Osteoblast (primary cell): Measurements from ENCODE around the gene TNFAIP8. TPM values are rescaled to one million over a fixed set of nuclear protein-coding genes. Genes with fewer than 3 reads are reported as not detected.

ENCODE experiments used
- DNase-seq: peaks from one replicate; pipeline ENCODE4 v3.0.0; 2011; ENCODE audit warnings: low spot score, mixed read lengths; ENCODE audit not compliant: insufficient read length; ENCODE audit errors: missing footprints
- H2AFZ ChIP-seq: 2 replicates; pipeline ENCODE4 v1.6.0; 2011; ENCODE audit warnings: mild to moderate bottlenecking, low read length
- H3K27ac ChIP-seq: 2 replicates; pipeline ENCODE4 v1.5.1; 2011; ENCODE audit warnings: mild to moderate bottlenecking, low read depth, low read length, moderate library complexity
- H3K27me3 ChIP-seq: 2 replicates; pipeline ENCODE4 v1.6.0; 2012; ENCODE audit warnings: mild to moderate bottlenecking, control low read depth, inconsistent platforms, low read length, moderate library complexity; ENCODE audit not compliant: insufficient read depth
- H3K36me3 ChIP-seq: 2 replicates; pipeline ENCODE4 v1.5.1; 2011; ENCODE audit warnings: mild to moderate bottlenecking, low read length, control low read depth, moderate library complexity; ENCODE audit not compliant: insufficient read depth
- H3K4me1 ChIP-seq: 2 replicates; pipeline ENCODE4 v1.5.1; 2011; ENCODE audit warnings: mild to moderate bottlenecking, low read length, control low read depth, moderate library complexity; ENCODE audit not compliant: insufficient read depth
- H3K4me2 ChIP-seq: 2 replicates; pipeline ENCODE4 v1.6.0; 2011; ENCODE audit warnings: mild to moderate bottlenecking, low read length; ENCODE audit not compliant: insufficient read depth
- H3K4me3 ChIP-seq: fragments of 200-600 bp; sonication (generic); 3 replicates; pipeline ENCODE4 v1.5.1; 2012; ENCODE audit warnings: mild to moderate bottlenecking, low read length, inconsistent platforms; ENCODE audit not compliant: insufficient read depth
- H3K79me2 ChIP-seq: 2 replicates; pipeline ENCODE4 v1.6.0; 2012; ENCODE audit warnings: mild to moderate bottlenecking, low read length, control low read depth, inconsistent platforms; ENCODE audit not compliant: insufficient read depth
- H3K9me3 ChIP-seq: 2 replicates; pipeline ENCODE4 v1.5.1; 2011; ENCODE audit warnings: low read depth, low read length, control low read depth
- H4K20me1 ChIP-seq: 2 replicates; pipeline ENCODE4 v1.6.0; 2012; ENCODE audit warnings: mild to moderate bottlenecking, low read length, control low read depth; ENCODE audit not compliant: insufficient read depth
- total RNA-seq: library from RNA; depleted of rRNA; stranded (reverse); fragments of >200 nt; gene quantifications from 2 replicates; pipeline ENCODE4 v1.2.3, GENCODE V29; 2012
- TF ChIP-seq, protein P1 (sequence below): IDR thresholded peaks from 2 replicates; pipeline ENCODE4 v1.5.1; 2011; ENCODE audit warnings: mild to moderate bottlenecking, low read depth, low read length, moderate library complexity; ENCODE audit errors: extremely low read depth

Gene TNFAIP8
- total RNA-seq, 1 donor: 23.2 TPM

DNA sequence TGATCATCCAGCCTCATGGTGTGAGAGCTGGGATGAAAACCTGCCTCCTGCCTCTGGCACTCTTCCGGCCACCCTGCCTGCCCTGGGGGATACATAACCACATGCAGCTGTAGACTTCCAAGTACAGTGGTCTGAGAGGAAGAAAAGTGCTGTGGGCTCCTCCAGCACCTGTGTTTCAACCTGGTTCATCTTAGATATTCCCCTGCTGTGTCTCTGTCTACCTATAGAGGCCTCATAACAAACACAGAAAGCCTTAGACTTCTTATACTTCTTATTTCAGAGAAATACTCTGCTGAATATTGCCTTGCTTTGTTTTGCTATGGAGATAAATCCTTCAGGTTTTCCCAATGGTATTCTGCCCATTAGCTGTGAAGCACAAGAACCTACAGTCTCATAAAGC lies 19.6 kb upstream of the TNFAIP8 start:
- Histone ChIP-seq H3K4me1 (peaks cover 9% of the 10 kb centered on the region), H3K79me2 (no peaks in the 10 kb centered on the region), H3K4me3 (no peak overlapping the region), H3K27me3 (no peaks in the 10 kb centered on the region), H3K4me2 (no peak overlapping the region), H2AFZ (no peak overlapping the region), H3K36me3 (no peaks in the 10 kb centered on the region), H3K27ac (no peak overlapping the region), H3K9me3 (no peaks in the 10 kb centered on the region), H4K20me1 (no peaks in the 10 kb centered on the region)
- DNase-seq: no peak
- TF ChIP-seq, protein P1, sequence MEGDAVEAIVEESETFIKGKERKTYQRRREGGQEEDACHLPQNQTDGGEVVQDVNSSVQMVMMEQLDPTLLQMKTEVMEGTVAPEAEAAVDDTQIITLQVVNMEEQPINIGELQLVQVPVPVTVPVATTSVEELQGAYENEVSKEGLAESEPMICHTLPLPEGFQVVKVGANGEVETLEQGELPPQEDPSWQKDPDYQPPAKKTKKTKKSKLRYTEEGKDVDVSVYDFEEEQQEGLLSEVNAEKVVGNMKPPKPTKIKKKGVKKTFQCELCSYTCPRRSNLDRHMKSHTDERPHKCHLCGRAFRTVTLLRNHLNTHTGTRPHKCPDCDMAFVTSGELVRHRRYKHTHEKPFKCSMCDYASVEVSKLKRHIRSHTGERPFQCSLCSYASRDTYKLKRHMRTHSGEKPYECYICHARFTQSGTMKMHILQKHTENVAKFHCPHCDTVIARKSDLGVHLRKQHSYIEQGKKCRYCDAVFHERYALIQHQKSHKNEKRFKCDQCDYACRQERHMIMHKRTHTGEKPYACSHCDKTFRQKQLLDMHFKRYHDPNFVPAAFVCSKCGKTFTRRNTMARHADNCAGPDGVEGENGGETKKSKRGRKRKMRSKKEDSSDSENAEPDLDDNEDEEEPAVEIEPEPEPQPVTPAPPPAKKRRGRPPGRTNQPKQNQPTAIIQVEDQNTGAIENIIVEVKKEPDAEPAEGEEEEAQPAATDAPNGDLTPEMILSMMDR: no peak

DNA sequence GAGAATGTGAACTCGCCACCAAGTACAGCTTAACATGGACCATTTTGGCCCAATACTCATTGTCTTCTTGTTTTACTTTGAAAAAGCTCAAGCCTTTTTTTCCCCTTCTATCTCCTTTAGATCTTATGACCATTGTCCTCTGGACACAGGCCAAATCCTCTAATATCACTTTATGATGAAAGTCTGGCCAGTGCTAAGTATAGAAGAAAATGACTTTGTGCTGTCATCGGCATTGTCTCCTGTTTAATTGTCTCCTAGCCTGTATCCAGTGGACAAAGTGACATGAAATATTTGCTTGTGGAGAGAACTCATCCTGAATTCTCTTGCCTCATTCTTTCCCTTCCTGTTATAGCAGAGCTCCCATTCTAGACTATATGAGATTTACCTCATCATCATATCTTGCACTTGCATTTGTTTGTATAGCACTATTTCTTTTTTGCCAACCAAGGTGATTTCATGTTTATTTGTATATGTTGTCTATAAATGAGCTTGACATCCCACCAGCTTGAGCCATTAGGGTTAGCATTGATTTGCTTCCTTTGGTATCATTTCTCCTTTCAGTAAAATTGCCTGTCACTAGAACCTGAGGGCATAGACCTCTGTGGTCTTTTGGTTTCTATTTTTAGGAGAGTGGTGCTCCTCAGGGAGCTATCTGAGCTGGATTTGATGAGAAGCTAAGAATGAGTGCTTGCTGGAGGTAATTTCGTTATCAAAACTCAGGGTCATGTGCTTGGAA lies 18.8 kb upstream of the TNFAIP8 start:
- TF ChIP-seq, protein P1: no peak
- H3K27ac ChIP-seq: no peak overlapping the region
- no peak for DNase-seq

DNA sequence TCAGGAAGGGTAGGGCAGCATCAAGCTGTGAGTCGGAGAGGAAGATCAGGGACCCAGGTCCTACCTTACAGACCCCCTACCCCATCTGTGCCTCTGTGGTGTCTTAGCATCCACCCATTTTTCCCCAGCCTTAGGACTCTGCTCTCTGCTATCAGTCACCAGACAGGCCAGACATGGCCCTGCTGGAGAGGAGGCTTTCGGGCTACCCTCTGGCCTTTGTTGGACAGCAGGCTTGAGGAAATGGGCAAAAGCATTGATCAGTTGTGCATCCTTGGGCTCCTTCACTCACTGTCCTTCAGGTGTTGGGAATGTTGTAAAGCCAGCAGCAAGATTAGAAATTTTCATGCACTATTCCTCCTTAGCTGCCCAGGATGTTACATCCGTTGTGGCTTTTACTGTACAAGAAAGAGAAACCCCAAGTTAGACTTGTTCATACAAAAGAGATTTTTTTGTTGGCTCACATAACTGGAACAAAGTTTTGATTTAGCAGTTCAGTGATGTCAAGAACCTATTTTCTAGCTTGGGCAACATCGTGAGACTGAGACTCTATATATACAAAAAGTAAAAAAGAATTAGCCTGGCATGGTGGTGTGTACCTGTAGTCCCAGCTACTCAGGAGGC lies 17.4 kb upstream of the TNFAIP8 start:
- Histone ChIP-seq H3K4me1 (peaks cover 9% of the 10 kb centered on the region), H3K27me3 (no peaks in the 10 kb centered on the region), H3K79me2 (no peaks in the 10 kb centered on the region), H2AFZ (no peak overlapping the region), H3K4me3 (no peak overlapping the region), H3K36me3 (no peaks in the 10 kb centered on the region), H3K27ac (no peak overlapping the region), H3K4me2 (no peak overlapping the region), H4K20me1 (no peaks in the 10 kb centered on the region), H3K9me3 (no peaks in the 10 kb centered on the region)
- TF ChIP-seq, protein P1: no peak
- no peak for DNase-seq

More for the DNA sequence above, 18.8 kb upstream of the TNFAIP8 start:
- Histone ChIP-seq H3K4me2 (no peak overlapping the region), H2AFZ (no peak overlapping the region), H3K4me3 (no peak overlapping the region), H3K36me3 (no peaks in the 10 kb centered on the region), H3K9me3 (no peaks in the 10 kb centered on the region), H3K27me3 (no peaks in the 10 kb centered on the region), H3K4me1 (peaks cover 9% of the 10 kb centered on the region), H3K79me2 (no peaks in the 10 kb centered on the region), H4K20me1 (no peaks in the 10 kb centered on the region)

DNA sequence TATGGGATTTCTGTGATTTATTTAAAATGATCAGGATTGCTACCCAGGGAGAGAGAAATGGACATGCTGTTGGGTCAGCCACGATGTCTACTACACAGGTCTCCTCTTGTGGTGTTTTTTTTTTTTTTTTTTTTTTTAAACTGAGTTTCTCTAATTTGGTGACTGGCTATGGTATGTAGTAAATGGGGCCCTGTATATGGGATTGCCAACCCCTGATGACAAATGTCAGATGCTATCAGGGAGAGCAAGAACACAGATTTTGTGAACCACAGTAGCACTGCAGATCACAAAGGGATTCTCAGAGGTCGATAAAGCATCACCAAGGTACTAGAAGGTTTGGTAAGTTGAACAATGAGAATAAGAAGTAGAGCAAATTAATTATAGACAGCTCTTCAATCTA lies 16.5 kb upstream of the TNFAIP8 start:
- Histone ChIP-seq H3K27me3 (no peaks in the 10 kb centered on the region), H3K4me2 (no peak overlapping the region), H3K4me3 (no peak overlapping the region), H3K36me3 (no peaks in the 10 kb centered on the region), H3K4me1 (peaks cover 17% of the 10 kb centered on the region), H3K9me3 (no peaks in the 10 kb centered on the region), H3K27ac (no peak overlapping the region), H2AFZ (no peak overlapping the region), H3K79me2 (no peaks in the 10 kb centered on the region), H4K20me1 (no peaks in the 10 kb centered on the region)
- no peak for DNase-seq
- TF ChIP-seq, protein P1: no peak
